ENCODE measurements around the gene LRRC28.

GRCh38 chr15:99279827-99280226, 28.5 kb downstream of the LRRC28 start:
- TF ChIP-seq CTCF (conservative IDR thresholded peaks at IDR 0.05; ENCODE audit: low read depth, low read length) (no peak), BHLHE40 (IDR thresholded peaks at IDR 0.05; ENCODE audit: low read depth, low read length) (no peak), SMC3 (IDR thresholded peaks at IDR 0.05; ENCODE audit: low read depth, low read length) (no peak), RAD21 (IDR thresholded peaks at IDR 0.05; ENCODE audit: low read length) (no peak), POLR2A (IDR thresholded peaks at IDR 0.05; ENCODE audit: low read depth, low read length) (no peak), MXI1 (IDR thresholded peaks at IDR 0.05; ENCODE audit: borderline replicate concordance, low read depth, low read length) (no peak), FOS (IDR thresholded peaks at IDR 0.05; ENCODE audit: low read depth, low read length) (no peak)
